ENCODE data around the gene CLIP2. TPM values are rescaled to one million over a fixed set of nuclear protein-coding genes. Genes with fewer than 3 reads are reported as not detected.
"Not testable (repeated sequence)": the region's sequence is repeated elsewhere in the genome, so short reads cannot be mapped to it uniquely, and the experiment has no call there.

Gene CLIP2
- polyA plus RNA-seq, 4 donors, result 21.7 to 31.5 (median 25.4) TPM

GRCh38 chr7:74364061-74364460 is 74.9 kb downstream of the CLIP2 start:
- DNase-seq (ENCODE audit: low read depth in 4 of 4, low spot score in 3 of 4), result no peak

GRCh38 chr7:74365322-74366022 is 76.3 kb downstream of the CLIP2 start:
- DNase-seq (ENCODE audit: low read depth in 4 of 4, low spot score in 3 of 4), result no peak

- DNase-seq (ENCODE audit: low read depth in 4 of 4, low spot score in 3 of 4), result peak in 1 of 4 donors; percentile 23
Measured at GRCh38 chr7:74371381-74372341, 82.5 kb downstream of the CLIP2 start.

GRCh38 chr7:74372511-74373111 is 83.4 kb downstream of the CLIP2 start:
- no peak for DNase-seq (ENCODE audit: low read depth in 4 of 4, low spot score in 3 of 4)

- no peak for DNase-seq (ENCODE audit: low read depth in 4 of 4, low spot score in 3 of 4)
Measured at GRCh38 chr7:74373536-74373935, 84.3 kb downstream of the CLIP2 start.

- DNase-seq (ENCODE audit: low read depth in 4 of 4, low spot score in 3 of 4), result no peak
Measured at GRCh38 chr7:74375726-74376220, 86.6 kb downstream of the CLIP2 start.

- DNase-seq (ENCODE audit: low read depth in 4 of 4, low spot score in 3 of 4), result no peak
Measured at GRCh38 chr7:74376256-74377036, 87.2 kb downstream of the CLIP2 start.

GRCh38 chr7:74379938-74380337 is 90.7 kb downstream of the CLIP2 start:
- DNase-seq (ENCODE audit: low read depth in 4 of 4, low spot score in 3 of 4), result no peak

- no peak for DNase-seq (ENCODE audit: low read depth in 4 of 4, low spot score in 3 of 4)
Measured at GRCh38 chr7:74380720-74381119, 91.5 kb downstream of the CLIP2 start.

GRCh38 chr7:74384086-74384485 is 94.9 kb downstream of the CLIP2 start:
- DNase-seq (ENCODE audit: low read depth in 4 of 4, low spot score in 3 of 4), result not testable (repeated sequence)

- not testable (repeated sequence) for DNase-seq (ENCODE audit: low read depth in 4 of 4, low spot score in 3 of 4)
Measured at GRCh38 chr7:74384854-74385253, 95.6 kb downstream of the CLIP2 start.

- DNase-seq (ENCODE audit: low read depth in 4 of 4, low spot score in 3 of 4), result no peak
Measured at GRCh38 chr7:74387606-74388005, 98.4 kb downstream of the CLIP2 start.

GRCh38 chr7:74388880-74389415 is 99.7 kb downstream of the CLIP2 start:
- DNase-seq (ENCODE audit: low read depth in 4 of 4, low spot score in 3 of 4), result no peak

GRCh38 chr7:74393722-74394121 is 104.5 kb downstream of the CLIP2 start:
- not testable (repeated sequence) for DNase-seq (ENCODE audit: low read depth in 4 of 4, low spot score in 3 of 4)

GRCh38 chr7:74394601-74395000 is 105.4 kb downstream of the CLIP2 start:
- not testable (repeated sequence) for DNase-seq (ENCODE audit: low read depth in 4 of 4, low spot score in 3 of 4)

GRCh38 chr7:74395745-74396311 is 106.6 kb downstream of the CLIP2 start:
- DNase-seq (ENCODE audit: low read depth in 4 of 4, low spot score in 3 of 4), result no peak

GRCh38 chr7:74396993-74397392 is 107.8 kb downstream of the CLIP2 start:
- DNase-seq (ENCODE audit: low read depth in 4 of 4, low spot score in 3 of 4), result no peak

- no peak for DNase-seq (ENCODE audit: low read depth in 4 of 4, low spot score in 3 of 4)
Measured at GRCh38 chr7:74398426-74398825, 109.2 kb downstream of the CLIP2 start.

- no peak for DNase-seq (ENCODE audit: low read depth in 4 of 4, low spot score in 3 of 4)
Measured at GRCh38 chr7:74399006-74399405, 109.8 kb downstream of the CLIP2 start.
